GM21786 (cell line): Measurements from ENCODE around the gene HABP2.

ENCODE experiments used
- ATAC-seq: cut with Tn5 transposase; IDR thresholded peaks from one replicate; pipeline ENCODE4 v1.9.1; 2021; ENCODE audit not compliant: unreplicated experiment

HABP2 gene

GRCh38 chr10:113627836-113628235 lies 75.0 kb downstream of the HABP2 start:
- ATAC-seq, result no peak

- no peak for ATAC-seq
Measured at GRCh38 chr10:113628607-113629153, 75.8 kb downstream of the HABP2 start.

GRCh38 chr10:113630929-113631533 lies 78.2 kb downstream of the HABP2 start:
- ATAC-seq, result no peak

- no peak for ATAC-seq
Measured at GRCh38 chr10:113631684-113632367, 79.0 kb downstream of the HABP2 start.
